Gastrocnemius medialis (tissue), 4 donors: ENCODE data around the gene SLCO1B3.

Experiments used
- CTCF ChIP-seq, 5 experiments: fragments of 450-650 bp in 3 of 5; fragments of 200-600 bp in 2 of 5; sonication (generic) in 2 of 5; IDR thresholded peaks in 4 of 5; conservative IDR thresholded peaks in 1 of 5; 1 replicate in 4 of 5; 2 replicates in 1 of 5; pipeline ENCODE4 v1.5.1; 2016 to 2019; ENCODE audit warnings: antibody characterized with exemption in 5 of 5, mild to moderate bottlenecking in 3 of 5, moderate library complexity in 3 of 5
- POLR2A ChIP-seq, 2 donors: fragments of 450-650 bp; IDR thresholded peaks; one replicate each; pipeline ENCODE4 v1.6.1; 2017; ENCODE audit warnings: antibody characterized with exemption in 2 of 2, mild to moderate bottlenecking in 2 of 2, moderate library complexity in 2 of 2

GRCh38 chr12:20963762-20964161 lies 153.3 kb downstream of the SLCO1B3 start:
- TF ChIP-seq CTCF (IDR thresholded peaks at IDR 0.05 in 4 of 5, conservative IDR thresholded peaks at IDR 0.05 in 1 of 5), result no peak
- no peak for TF ChIP-seq POLR2A (IDR thresholded peaks at IDR 0.05)
